GM12801 (cell line): ENCODE results near the gene CMTR1.

Source experiments
- TF ChIP-seq, protein P1 (sequence below): IDR thresholded peaks from one replicate; pipeline ENCODE4 v1.5.1; 2011; ENCODE audit warnings: control low read depth; ENCODE audit not compliant: insufficient read length; ENCODE audit errors: extremely low read depth

The CMTR1 gene

DNA sequence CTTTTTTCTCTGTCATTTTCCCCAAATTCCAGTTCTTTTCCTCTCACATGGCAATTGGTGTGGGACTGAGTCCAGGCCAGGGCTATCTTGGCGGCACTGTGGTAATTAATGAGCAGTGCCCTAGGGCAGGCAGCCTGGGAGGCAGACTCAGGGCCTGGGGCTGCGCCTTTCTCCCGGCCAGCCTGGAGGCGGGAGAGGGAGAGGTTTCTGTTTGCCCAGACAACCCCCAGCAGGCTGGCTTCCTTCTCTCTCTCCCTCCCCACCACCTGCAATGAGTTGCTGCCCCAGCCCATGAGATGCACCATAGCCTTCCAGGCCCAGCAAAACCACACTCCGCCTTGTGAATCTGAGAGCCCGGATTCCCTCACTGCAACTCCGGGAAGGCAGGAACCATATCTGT, 81.8 kb downstream of the CMTR1 start:
- TF ChIP-seq, protein P1, sequence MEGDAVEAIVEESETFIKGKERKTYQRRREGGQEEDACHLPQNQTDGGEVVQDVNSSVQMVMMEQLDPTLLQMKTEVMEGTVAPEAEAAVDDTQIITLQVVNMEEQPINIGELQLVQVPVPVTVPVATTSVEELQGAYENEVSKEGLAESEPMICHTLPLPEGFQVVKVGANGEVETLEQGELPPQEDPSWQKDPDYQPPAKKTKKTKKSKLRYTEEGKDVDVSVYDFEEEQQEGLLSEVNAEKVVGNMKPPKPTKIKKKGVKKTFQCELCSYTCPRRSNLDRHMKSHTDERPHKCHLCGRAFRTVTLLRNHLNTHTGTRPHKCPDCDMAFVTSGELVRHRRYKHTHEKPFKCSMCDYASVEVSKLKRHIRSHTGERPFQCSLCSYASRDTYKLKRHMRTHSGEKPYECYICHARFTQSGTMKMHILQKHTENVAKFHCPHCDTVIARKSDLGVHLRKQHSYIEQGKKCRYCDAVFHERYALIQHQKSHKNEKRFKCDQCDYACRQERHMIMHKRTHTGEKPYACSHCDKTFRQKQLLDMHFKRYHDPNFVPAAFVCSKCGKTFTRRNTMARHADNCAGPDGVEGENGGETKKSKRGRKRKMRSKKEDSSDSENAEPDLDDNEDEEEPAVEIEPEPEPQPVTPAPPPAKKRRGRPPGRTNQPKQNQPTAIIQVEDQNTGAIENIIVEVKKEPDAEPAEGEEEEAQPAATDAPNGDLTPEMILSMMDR: no peak

DNA sequence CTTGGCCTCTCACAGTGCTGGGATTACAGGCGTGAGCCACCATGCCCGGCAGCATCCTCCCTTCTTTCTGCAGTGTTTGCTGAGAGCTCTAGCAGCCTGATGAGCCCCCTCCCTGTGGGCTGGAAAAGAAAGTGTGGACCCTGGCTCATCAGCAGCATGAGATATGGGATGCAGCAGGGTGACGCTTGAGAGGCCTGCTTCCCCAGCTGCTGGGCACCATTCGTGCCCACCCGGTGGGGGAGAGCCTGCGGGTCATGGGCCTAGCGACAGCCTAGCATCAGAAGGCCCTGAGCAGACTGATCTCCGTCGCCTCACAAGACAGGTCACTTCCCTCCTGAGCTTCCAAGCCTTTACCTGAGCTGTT, 82.7 kb downstream of the CMTR1 start:
- TF ChIP-seq, protein P1: no peak

DNA sequence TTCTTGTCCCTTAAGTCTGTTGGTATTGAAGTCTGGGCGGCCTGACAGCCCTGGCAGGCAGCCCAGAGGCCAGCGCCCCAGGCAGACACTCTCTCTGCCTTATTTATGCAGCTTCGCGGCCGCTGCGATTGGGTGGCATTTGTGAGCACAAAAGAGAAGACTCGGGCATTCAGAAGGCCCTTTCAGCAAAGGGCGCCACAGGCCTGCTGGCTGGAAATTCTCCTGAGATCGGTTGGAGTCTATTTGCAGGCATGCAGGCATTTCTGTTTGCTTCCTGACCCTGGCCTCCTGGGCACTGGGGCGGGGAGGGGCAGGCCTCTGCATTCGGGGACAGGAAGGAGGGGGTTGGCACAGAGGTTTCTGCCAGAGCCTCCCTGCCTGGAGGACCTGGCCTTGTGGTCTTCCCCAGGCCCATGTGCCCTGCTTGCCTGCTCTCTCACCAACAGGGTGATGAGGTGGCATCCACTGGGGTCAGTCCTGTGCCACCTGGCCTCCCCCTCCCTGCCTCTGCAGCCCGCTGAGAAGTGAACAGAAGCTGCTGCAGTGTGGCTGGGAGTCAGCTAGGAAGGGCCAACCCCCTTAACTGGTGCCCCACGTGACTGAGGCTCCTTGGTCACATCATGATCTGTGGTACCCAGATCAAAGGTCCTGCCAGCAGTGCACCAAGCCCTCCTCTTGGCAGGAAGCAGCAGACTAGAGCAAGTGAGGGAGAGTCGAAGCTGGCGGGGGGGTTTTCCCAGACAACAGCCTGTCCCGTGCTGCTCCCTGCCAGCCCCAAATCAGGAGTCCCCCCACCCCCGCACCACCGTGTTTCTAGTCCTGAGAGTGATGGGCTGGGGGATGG, 83.3 kb downstream of the CMTR1 start:
- TF ChIP-seq, protein P1: no peak

DNA sequence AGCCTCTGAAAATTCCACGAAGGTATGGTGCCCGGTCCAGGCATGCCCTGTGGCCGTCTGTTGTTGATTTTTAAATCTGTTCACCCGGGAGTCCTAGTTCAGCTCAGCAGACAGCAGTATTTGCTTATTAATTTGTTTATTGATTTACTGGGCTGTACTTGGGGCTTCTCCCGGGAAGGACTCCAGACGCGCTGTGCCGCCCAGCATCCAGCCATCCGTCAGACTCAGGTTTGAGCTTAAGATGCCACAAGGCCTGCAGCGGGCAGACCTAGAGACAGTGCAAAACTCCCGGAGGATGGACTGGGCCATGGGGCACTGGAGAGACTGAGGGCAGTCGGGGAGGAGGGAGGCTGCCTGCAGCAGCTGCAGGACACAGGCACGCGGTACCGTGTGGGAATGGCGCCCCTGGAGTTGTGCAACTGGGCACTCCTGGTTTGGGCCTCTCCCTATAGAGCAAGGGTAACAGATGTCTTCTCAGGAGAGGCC, 83.9 kb downstream of the CMTR1 start:
- TF ChIP-seq, protein P1: no peak

DNA sequence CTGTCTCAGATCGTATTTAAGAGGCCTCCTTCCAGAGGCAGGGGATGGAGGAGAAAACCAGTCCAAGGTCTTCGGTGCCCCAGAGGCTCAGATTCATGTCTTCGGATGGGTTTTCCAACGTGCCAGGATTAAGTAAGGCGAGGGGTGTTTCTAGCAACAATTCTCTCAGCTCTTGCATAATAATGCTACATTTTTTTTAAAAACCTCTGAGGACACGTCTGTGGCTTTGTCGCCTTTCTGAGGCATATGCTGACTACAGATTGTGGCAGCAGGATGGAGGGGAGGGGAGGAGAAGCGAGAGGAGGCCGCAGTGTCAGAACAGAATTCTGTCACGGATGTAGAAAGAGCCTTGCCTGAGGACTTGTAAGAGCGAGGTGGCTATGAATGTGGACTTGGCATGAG, 84.4 kb downstream of the CMTR1 start:
- TF ChIP-seq, protein P1: no peak

DNA sequence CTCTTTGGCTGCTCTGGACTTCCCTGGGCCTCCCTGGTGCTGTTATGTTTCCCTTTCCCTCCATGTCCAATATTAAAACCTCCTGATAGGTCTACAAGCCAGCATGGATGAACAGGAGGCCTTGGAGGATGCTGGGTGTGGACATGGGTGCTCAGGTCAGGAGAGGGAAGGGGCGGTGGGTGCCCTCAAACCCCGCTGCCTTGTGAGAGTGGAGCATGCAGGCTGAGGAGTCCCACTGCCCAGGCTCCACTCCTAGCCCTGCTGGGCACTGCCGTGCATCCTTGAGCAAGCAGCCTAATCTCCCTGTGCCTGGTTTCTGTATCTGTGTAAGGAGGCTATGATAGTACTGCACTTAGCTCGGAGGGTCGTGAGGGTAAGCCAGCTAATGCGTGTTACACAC, 85.1 kb downstream of the CMTR1 start:
- TF ChIP-seq, protein P1: no peak

DNA sequence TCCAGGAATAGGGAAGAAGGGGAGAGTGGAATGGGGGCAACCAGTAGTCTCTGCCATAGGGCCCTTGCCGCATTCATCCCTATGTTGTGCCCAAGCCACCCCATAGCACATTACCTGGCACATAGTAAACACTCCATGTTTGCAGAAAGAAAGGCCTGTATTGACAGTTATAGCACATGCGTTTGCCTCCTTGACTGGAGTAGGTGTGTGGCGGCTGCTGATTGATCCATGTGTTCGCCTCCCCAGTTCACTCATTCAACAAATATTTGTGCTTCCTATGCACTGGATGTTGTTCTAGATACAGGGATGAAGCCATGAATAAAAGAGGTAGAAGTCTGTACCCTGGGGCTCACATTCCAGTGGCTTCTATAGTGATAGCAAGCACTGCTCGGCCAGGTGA, 86.4 kb downstream of the CMTR1 start:
- TF ChIP-seq, protein P1: no peak
